CD4-positive, CD25-positive, alpha-beta regulatory T cell (primary cell): ENCODE results near the gene CNTN2. TPM values are rescaled to one million over a fixed set of nuclear protein-coding genes. Genes with fewer than 3 reads are reported as not detected.
A peak's percentile ranks its signal among the peaks of the same experiment; 100 is the strongest.

ENCODE experiments used
- ATAC-seq, 2 donors: fragments of 150-1000 bp; cut with Tn5 transposase; one replicate each; pipeline ENCODE4 v1.10.0; 2021; ENCODE audit warnings: low read depth in 2 of 2, moderate number of reproducible peaks in 2 of 2, moderate library complexity in 1 of 2
- DNase-seq, 3 donors: peaks; one replicate each; pipeline versions ENCODE4 v3.0.0 to v3.0.0-alpha.2; 2012 to 2022; ENCODE audit warnings: mixed read lengths in 1 of 3
- H3K27ac ChIP-seq: one replicate; pipeline ENCODE4 v1.7.0; 2013; ENCODE audit warnings: mild to moderate bottlenecking, low read length; ENCODE audit not compliant: insufficient read depth, poor library complexity, severe bottlenecking
- H3K27me3 ChIP-seq: one replicate; pipeline ENCODE4 v1.7.0; 2013; ENCODE audit warnings: low read length; ENCODE audit not compliant: control insufficient read depth, insufficient read depth
- H3K36me3 ChIP-seq: one replicate; pipeline ENCODE4 v1.7.0; 2013; ENCODE audit warnings: mild to moderate bottlenecking, low read length, moderate library complexity; ENCODE audit not compliant: control insufficient read depth, insufficient read depth
- H3K4me1 ChIP-seq: 2 replicates; pipeline ENCODE4 v1.7.0; 2013; ENCODE audit warnings: mild to moderate bottlenecking, low read length; ENCODE audit not compliant: insufficient read depth, control insufficient read depth, poor library complexity, severe bottlenecking
- H3K4me3 ChIP-seq: one replicate; pipeline ENCODE4 v1.7.0; 2013; ENCODE audit warnings: low read depth, mild to moderate bottlenecking, low read length, moderate library complexity
- H3K9me3 ChIP-seq, 2 experiments: 1 replicate in 1 of 2; 2 replicates in 1 of 2; pipeline ENCODE4 v1.7.0; 2013; ENCODE audit warnings: low read length in 2 of 2, mild to moderate bottlenecking in 1 of 2, moderate library complexity in 1 of 2; ENCODE audit not compliant: control insufficient read depth in 2 of 2
- H3K27ac Mint-ChIP-seq, 3 donors: one replicate each; pipeline ENCODE4 v1.8.0; 2020 to 2022; ENCODE audit warnings: mild to moderate bottlenecking in 3 of 3, mixed read lengths in 3 of 3, moderate library complexity in 2 of 3
- H3K27me3 Mint-ChIP-seq: one replicate; pipeline ENCODE4 v1.8.0; 2022; ENCODE audit warnings: mild to moderate bottlenecking, mixed read lengths
- H3K36me3 Mint-ChIP-seq: one replicate; pipeline ENCODE4 v1.8.0; 2020; ENCODE audit warnings: mixed read lengths
- H3K4me1 Mint-ChIP-seq, 4 donors: one replicate each; pipeline ENCODE4 v1.8.0; 2020 to 2022; ENCODE audit warnings: mixed read lengths in 4 of 4, mild to moderate bottlenecking in 1 of 4
- H3K4me3 Mint-ChIP-seq, 4 donors: one replicate each; pipeline ENCODE4 v1.8.0; 2020 to 2022; ENCODE audit warnings: mild to moderate bottlenecking in 4 of 4, mixed read lengths in 4 of 4, moderate library complexity in 3 of 4
- H3K9me3 Mint-ChIP-seq, 7 donors: one replicate each; pipeline ENCODE4 v1.8.0; 2020 to 2022; ENCODE audit warnings: mixed read lengths in 7 of 7, mild to moderate bottlenecking in 3 of 7, moderate library complexity in 2 of 7
- polyA plus RNA-seq, 4 donors: library from polyadenylated mRNA; unstranded; fragments of 300-500 nt; fragmentation: Illumina TruSeq; gene quantifications; one replicate each; pipeline ENCODE4 v1.2.3, GENCODE V29; 2021
- total RNA-seq: library from RNA; stranded (reverse); gene quantifications from one replicate; pipeline ENCODE4 v1.2.3, GENCODE V29; 2022

CNTN2 gene
- total and polyA plus RNA-seq, 5 donors from 2014 or later = not detected

DNA sequence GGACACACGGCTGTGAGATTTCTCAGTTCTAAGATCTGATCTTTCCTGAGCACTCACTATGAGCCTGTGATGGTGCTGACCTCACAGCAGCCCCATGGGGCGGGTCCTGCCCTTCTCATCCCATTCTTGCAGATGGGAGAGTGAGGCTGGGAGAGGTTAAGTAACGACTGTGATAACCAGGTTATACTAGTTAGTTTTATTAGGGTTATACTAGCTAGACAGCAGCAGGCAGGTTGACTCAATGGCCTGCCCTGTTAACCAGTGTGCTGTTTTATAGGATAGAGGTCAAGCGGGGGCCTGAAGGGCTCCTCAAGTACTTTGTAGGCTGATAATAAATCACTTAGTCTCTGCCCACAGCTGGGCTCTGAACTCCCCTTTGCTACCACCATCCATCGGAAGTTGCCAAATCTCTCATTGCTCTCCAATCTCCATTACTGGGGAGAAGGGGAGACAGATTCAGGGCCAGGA, 4.8 kb downstream of the CNTN2 start:
- Mint-ChIP-seq H3K27ac (no peak overlapping the region), H3K4me3 (no peak overlapping the region), H3K9me3 (peaks cover 0 to 4% (median 0%) of the 10 kb centered on the region in 7 donors), H3K27me3 (peaks cover 16% of the 10 kb centered on the region), H3K4me1 (peaks cover 0 to 3% (median 0%) of the 10 kb centered on the region in 4 donors), H3K36me3 (no peaks in the 10 kb centered on the region)
- Histone ChIP-seq H3K9me3 (no peaks in the 10 kb centered on the region), H3K36me3 (no peaks in the 10 kb centered on the region), H3K27ac (no peak overlapping the region), H3K27me3 (peaks cover 4% of the 10 kb centered on the region), H3K4me3 (no peak overlapping the region), H3K4me1 (no peaks in the 10 kb centered on the region)
- ATAC-seq = no peak
- DNase-seq = no peak

DNA sequence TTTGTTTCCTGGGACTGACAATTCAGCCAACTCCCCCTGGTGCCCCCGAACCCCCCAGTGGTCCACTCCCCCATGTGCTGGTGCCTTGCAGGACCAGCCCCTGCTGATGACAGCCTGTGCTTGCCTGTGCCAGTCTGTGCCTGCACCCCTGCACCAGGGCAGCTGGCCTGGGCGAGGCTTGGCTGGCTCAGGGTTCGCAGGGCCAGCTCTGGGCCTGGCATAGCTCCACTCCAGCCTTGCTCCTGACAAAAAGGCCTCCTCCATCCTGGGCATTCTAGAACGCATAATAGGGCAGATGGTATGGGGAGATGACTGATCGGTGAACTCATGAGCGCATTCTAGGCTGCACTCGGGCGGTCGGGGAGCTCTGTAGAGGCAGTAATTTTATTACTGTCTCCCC, 5.4 kb downstream of the CNTN2 start:
- H3K27ac ChIP-seq = no peak overlapping the region
- DNase-seq = no peak
- H3K4me3 Mint-ChIP-seq = no peak overlapping the region
- no peaks in the 10 kb centered on the region for H3K4me1 ChIP-seq
- H3K9me3 ChIP-seq = no peaks in the 10 kb centered on the region
- no peak for ATAC-seq
- H3K27me3 Mint-ChIP-seq = peaks cover 16% of the 10 kb centered on the region
- H3K27me3 ChIP-seq = peaks cover 4% of the 10 kb centered on the region
- peaks cover 0 to 4% (median 0%) of the 10 kb centered on the region in 7 donors for H3K9me3 Mint-ChIP-seq
- peaks cover 0 to 3% (median 0%) of the 10 kb centered on the region in 4 donors for H3K4me1 Mint-ChIP-seq
- H3K27ac Mint-ChIP-seq = peak overlapping the region in 1 of 3 donors; percentile 14
- H3K36me3 Mint-ChIP-seq = no peaks in the 10 kb centered on the region
- no peaks in the 10 kb centered on the region for H3K36me3 ChIP-seq
- no peak overlapping the region for H3K4me3 ChIP-seq

DNA sequence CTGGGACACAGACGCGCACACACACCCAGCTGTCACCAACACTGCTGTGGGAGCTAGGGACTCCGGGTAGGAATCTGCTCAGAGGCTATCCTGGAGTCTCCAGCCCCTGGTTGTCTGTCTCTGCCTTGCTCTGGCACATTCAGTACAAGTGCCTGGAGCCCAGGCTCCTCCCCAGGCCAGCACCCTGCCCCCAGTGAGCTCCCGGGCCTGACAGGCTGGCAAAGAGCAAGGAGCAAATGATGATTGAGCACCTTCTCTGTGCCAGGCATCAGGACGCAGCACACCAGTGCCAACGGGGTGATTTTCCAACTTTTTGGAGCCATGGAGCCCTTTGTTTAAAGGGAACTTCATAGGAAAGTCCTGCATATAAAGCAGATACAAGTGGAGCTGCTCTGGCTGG, 6.5 kb downstream of the CNTN2 start:
- peaks cover 0 to 4% (median 0%) of the 10 kb centered on the region in 7 donors for H3K9me3 Mint-ChIP-seq
- H3K4me3 Mint-ChIP-seq = no peak overlapping the region
- peaks cover 0 to 3% (median 0%) of the 10 kb centered on the region in 4 donors for H3K4me1 Mint-ChIP-seq
- no peak overlapping the region for H3K4me3 ChIP-seq
- no peaks in the 10 kb centered on the region for H3K36me3 ChIP-seq
- no peak overlapping the region for H3K27ac Mint-ChIP-seq
- no peaks in the 10 kb centered on the region for H3K36me3 Mint-ChIP-seq
- DNase-seq (no peak), ATAC-seq (no peak)
- H3K4me1 ChIP-seq = no peaks in the 10 kb centered on the region
- peaks cover 8% of the 10 kb centered on the region for H3K27me3 Mint-ChIP-seq
- H3K27ac ChIP-seq = no peak overlapping the region
- no peaks in the 10 kb centered on the region for H3K9me3 ChIP-seq
- peaks cover 4% of the 10 kb centered on the region for H3K27me3 ChIP-seq

DNA sequence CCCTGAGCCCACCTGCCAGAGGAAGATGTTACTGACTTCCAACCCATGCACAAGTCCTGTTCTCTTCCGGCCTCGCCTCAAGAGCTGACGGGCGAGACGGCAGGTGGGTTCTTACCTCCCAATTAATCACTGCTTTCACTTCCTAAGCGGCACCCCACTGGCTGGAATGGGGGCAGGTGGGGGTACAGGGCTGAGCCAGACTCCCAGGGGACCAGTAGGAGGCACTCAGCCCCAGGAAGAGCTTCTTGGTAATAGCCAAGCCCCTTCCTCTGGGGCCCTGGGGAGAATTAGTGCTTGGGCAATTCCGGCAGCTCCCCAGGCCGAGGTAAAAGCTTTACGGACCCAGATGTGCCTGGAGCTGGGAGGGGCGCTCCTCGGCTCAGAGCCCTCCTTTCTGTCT, 9.7 kb downstream of the CNTN2 start:
- H3K4me3 Mint-ChIP-seq = no peak overlapping the region
- H3K9me3 Mint-ChIP-seq = peaks cover 0 to 1% (median 0%) of the 10 kb centered on the region in 7 donors
- no peaks in the 10 kb centered on the region for H3K27me3 Mint-ChIP-seq
- no peak overlapping the region for H3K27ac ChIP-seq
- ATAC-seq (no peak), DNase-seq (no peak)
- H3K27me3 ChIP-seq = no peaks in the 10 kb centered on the region
- no peaks in the 10 kb centered on the region for H3K4me1 ChIP-seq
- no peak overlapping the region for H3K27ac Mint-ChIP-seq
- H3K9me3 ChIP-seq = no peaks in the 10 kb centered on the region
- H3K4me3 ChIP-seq = no peak overlapping the region
- no peaks in the 10 kb centered on the region for H3K36me3 ChIP-seq
- no peaks in the 10 kb centered on the region for H3K4me1 Mint-ChIP-seq
- no peaks in the 10 kb centered on the region for H3K36me3 Mint-ChIP-seq

DNA sequence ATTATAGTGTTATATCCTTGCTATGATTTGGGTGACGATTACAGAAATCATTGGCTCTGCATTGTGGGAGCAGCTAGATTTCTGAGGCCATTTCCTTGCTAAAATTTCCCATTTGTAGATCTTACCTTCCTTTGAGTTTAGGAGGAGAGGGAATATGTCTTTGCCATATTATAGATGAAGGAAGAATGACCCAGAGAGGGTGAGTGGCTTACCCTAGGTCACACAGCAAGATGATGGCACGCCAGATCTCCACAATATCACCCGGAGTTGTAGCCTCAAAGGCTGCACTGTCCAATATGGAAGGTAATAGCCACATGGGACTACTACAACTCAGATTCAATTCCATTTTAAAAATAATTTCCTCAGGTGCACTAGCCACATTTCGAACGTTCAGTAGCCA, 10.3 kb downstream of the CNTN2 start:
- no peaks in the 10 kb centered on the region for H3K4me1 Mint-ChIP-seq
- no peak overlapping the region for H3K27ac ChIP-seq
- no peak overlapping the region for H3K4me3 ChIP-seq
- DNase-seq (no peak), ATAC-seq (no peak)
- no peak overlapping the region for H3K27ac Mint-ChIP-seq
- H3K27me3 Mint-ChIP-seq = no peaks in the 10 kb centered on the region
- no peaks in the 10 kb centered on the region for H3K36me3 ChIP-seq
- H3K4me1 ChIP-seq = no peaks in the 10 kb centered on the region
- no peaks in the 10 kb centered on the region for H3K36me3 Mint-ChIP-seq
- no peaks in the 10 kb centered on the region for H3K9me3 ChIP-seq
- H3K4me3 Mint-ChIP-seq = no peak overlapping the region
- no peaks in the 10 kb centered on the region for H3K27me3 ChIP-seq
- peaks cover 0 to 1% (median 0%) of the 10 kb centered on the region in 7 donors for H3K9me3 Mint-ChIP-seq

DNA sequence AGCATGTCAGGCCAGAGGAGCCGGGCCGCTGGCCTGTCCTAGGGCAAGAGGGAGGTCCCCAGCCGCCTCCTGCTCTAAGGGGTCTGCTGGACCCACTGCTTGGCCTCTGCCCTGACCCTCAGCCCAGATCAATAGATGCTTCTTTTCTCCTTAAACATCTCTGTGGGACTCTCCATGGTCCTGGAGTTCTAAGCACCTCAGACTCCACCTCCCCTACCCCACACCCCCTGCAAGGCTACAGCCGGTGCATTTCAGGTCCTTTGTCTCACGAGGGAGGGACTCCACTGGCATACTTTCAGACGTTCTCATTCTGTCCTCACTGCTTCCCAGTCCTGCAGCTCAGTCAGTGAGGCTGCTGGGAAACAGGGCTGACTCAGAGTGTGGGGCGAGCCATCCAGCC, 11.0 kb downstream of the CNTN2 start:
- Histone ChIP-seq H3K4me1 (no peaks in the 10 kb centered on the region), H3K4me3 (no peak overlapping the region), H3K36me3 (no peaks in the 10 kb centered on the region), H3K27me3 (no peaks in the 10 kb centered on the region), H3K27ac (no peak overlapping the region), H3K9me3 (no peaks in the 10 kb centered on the region)
- Mint-ChIP-seq H3K4me1 (no peaks in the 10 kb centered on the region), H3K27me3 (no peaks in the 10 kb centered on the region), H3K36me3 (no peaks in the 10 kb centered on the region), H3K27ac (no peak overlapping the region), H3K9me3 (peaks cover 0 to 1% (median 0%) of the 10 kb centered on the region in 7 donors), H3K4me3 (no peak overlapping the region)
- no peak for DNase-seq
- ATAC-seq = no peak

DNA sequence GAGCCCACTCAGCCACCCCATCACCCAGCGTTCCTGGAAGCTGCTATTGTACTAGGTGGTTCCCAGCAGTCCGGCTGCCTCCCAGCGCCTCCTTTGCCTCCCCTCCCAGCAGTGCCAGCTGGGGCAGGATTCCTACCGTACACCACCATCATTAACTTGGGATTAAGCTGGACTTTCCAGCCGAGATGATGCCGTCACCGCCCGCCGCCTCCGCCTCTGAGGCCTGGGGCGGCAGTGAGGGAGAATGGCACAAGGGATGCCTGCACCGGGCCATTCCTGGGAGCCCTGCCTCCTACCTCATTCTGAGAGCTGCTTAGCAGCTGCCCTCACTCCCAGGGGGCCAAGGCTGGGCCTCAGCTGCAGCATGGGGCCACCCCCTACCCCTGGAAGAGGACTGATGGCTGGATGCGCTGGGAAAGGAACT, 13.2 kb downstream of the CNTN2 start:
- Mint-ChIP-seq H3K4me3 (no peak overlapping the region), H3K36me3 (no peaks in the 10 kb centered on the region), H3K27ac (no peak overlapping the region), H3K4me1 (no peaks in the 10 kb centered on the region), H3K27me3 (no peaks in the 10 kb centered on the region), H3K9me3 (no peaks in the 10 kb centered on the region)
- Histone ChIP-seq H3K9me3 (no peaks in the 10 kb centered on the region), H3K27me3 (no peaks in the 10 kb centered on the region), H3K4me1 (no peaks in the 10 kb centered on the region), H3K36me3 (no peaks in the 10 kb centered on the region), H3K4me3 (no peak overlapping the region), H3K27ac (no peak overlapping the region)
- DNase-seq = no peak
- ATAC-seq = no peak

DNA sequence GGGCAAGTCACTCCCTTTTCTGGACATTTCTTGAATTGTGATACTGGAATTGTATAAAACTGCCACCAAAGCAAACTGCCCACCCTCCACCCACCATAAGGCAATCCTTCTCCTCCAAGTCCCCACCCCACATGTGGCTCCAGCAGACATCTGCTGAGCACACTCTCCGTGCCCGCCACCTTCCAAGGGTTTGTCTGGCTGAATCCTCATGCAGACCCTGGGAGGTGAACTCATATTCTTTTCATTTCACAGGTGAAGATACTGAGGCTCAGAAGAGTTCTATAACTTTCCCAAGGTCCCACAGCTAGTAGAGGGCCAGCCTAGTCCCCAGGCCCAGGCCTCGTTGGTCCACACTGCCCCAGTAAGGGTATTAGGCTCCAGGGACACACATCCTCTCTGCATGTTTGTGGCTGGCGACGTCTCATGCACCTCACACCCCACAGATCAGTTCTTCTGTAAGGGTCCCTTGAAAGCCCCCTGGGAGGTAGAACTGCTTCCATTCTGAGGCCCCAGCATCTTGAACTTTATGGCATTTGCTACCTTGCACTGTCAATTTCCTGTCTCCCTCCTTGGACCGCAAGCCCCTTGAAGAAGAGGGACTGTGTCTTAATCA, 14.1 kb downstream of the CNTN2 start:
- Mint-ChIP-seq H3K27me3 (no peaks in the 10 kb centered on the region), H3K27ac (no peak overlapping the region), H3K36me3 (no peaks in the 10 kb centered on the region), H3K9me3 (no peaks in the 10 kb centered on the region), H3K4me3 (no peak overlapping the region), H3K4me1 (peaks cover 0 to 5% (median 0%) of the 10 kb centered on the region in 4 donors)
- Histone ChIP-seq H3K27ac (no peak overlapping the region), H3K36me3 (no peaks in the 10 kb centered on the region), H3K27me3 (no peaks in the 10 kb centered on the region), H3K4me3 (no peak overlapping the region), H3K4me1 (peaks cover 4% of the 10 kb centered on the region), H3K9me3 (no peaks in the 10 kb centered on the region)
- DNase-seq (no peak), ATAC-seq (no peak)
